H1 (cell line): ENCODE results near the gene PSME4. TPM values are rescaled to one million over a fixed set of nuclear protein-coding genes. Genes with fewer than 3 reads are reported as not detected.

Experiments used
- ASH2L ChIP-seq: fragments of 200-600, 300-600 bp; sonication (generic); IDR thresholded peaks from one replicate; pipeline ENCODE4 v1.7.1; 2017; ENCODE audit warnings: low read length
- BRCA1 ChIP-seq: IDR thresholded peaks from 2 replicates; pipeline ENCODE4 v1.6.1; 2012; ENCODE audit warnings: low read depth, low read length, improper control_type of control experiment
- EGR1 ChIP-seq: IDR thresholded peaks from 2 replicates; pipeline ENCODE4 v1.6.1; 2011; ENCODE audit warnings: low read depth, low read length, borderline replicate concordance
- JUND ChIP-seq: IDR thresholded peaks from 2 replicates; pipeline ENCODE4 v1.6.1; 2011; ENCODE audit warnings: mild to moderate bottlenecking, improper control_type of control experiment, low read length
- KDM4A ChIP-seq: IDR thresholded peaks from one replicate; pipeline ENCODE4 v1.7.1; 2012; ENCODE audit warnings: low read depth, mild to moderate bottlenecking, moderate library complexity, low read length, inconsistent platforms; ENCODE audit not compliant: severe bottlenecking
- POLR2A ChIP-seq, 2 experiments: IDR thresholded peaks; 1 replicate in 1 of 2; 2 replicates in 1 of 2; pipeline ENCODE4 v1.6.1; 2011; ENCODE audit warnings: low read depth in 2 of 2, low read length in 2 of 2, mild to moderate bottlenecking in 2 of 2; ENCODE audit errors: control extremely low read depth in 1 of 2
- POLR2AphosphoS5 ChIP-seq: IDR thresholded peaks from 2 replicates; pipeline ENCODE4 v1.6.1; 2011; ENCODE audit warnings: low read depth, low read length
- POU5F1 ChIP-seq: IDR thresholded peaks from 2 replicates; pipeline ENCODE4 v1.6.1; 2011; ENCODE audit warnings: low read depth, mild to moderate bottlenecking, low read length, moderate library complexity
- SIN3A ChIP-seq, 2 experiments: IDR thresholded peaks in 1 of 2; conservative IDR thresholded peaks in 1 of 2; 2 replicates each; pipeline ENCODE4 v1.6.1; 2011 to 2012; ENCODE audit warnings: low read length in 2 of 2, improper control_type of control experiment in 1 of 2, low read depth in 1 of 2, mild to moderate bottlenecking in 1 of 2
- YY1 ChIP-seq: IDR thresholded peaks from 2 replicates; pipeline ENCODE4 v1.6.1; 2011; ENCODE audit warnings: low read depth, mild to moderate bottlenecking, low read length
- polyA plus RNA-seq, 7 experiments: library from polyadenylated mRNA; depleted of rRNA in 3 of 7; stranded (reverse) in 5 of 7; unstranded in 2 of 7; fragments of >200 nt in 5 of 7; fragments of 200-250 nt in 2 of 7; gene quantifications; 1 replicate in 5 of 7; 2 replicates in 1 of 7; 4 replicates in 1 of 7; pipeline versions ENCODE4 v1.2.1 to v1.2.3, GENCODE V29; 2011 to 2013; ENCODE audit warnings: missing spikeins in 2 of 7, mixed read lengths in 2 of 7
- total RNA-seq: library from RNA; stranded (reverse); fragmentation: NEBNext Ultra II Directional; extraction: Animal tissue kit (Norgen Biotek cat#: 25700); gene quantifications from 2 replicates; pipeline ENCODE4 v1.2.1, GENCODE V29; 2021
- TF ChIP-seq, protein P1 (sequence below): IDR thresholded peaks from 2 replicates; pipeline ENCODE4 v1.6.1; 2011; ENCODE audit warnings: low read depth, mild to moderate bottlenecking, low read length; ENCODE audit not compliant: insufficient read depth

Gene PSME4
- total and polyA plus RNA-seq, 2 of the 8 experiments (the other 6 are each of a cell fraction or from before 2014, with no cell fraction given), result 42.2 to 116 TPM

DNA sequence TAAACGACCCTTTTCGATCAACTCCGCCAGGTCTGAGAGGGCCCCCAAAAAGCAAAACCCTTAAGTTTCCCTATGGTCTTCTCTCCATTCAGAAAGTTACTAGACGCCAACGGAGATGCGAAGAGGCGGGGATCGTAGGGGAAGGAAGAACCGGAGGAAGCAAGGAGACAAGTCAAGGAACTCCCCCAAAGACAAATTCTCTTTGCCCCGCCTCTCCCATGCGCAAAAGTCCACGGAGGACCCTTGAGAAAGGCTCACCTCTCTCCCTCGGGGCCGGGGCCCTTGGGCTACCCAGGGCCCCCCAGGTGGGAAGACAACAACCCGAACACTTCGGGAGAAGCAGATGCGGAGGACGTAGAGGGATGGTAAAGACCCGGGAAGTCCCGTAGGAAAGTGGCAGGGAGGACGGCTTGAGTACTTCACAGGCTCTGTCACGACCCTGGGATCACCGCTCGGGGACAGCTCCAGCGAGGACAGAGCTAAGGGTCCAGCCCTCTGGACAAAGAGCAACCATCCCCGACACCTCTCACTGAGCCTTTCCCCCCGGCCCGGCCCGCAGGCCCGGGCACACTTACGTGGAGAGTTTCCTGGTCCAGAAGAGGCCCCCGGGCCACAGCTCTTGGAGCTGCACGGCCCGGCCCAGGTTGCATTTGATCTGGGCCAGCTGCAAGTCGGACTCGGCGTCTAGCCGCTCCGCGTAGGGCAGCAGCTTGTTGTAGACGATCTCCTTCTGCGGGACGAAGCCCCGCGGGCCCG, 647 bp downstream of the PSME4 start (continued):
- TF ChIP-seq POLR2AphosphoS5, result 0 out of 2 replicates have a peak, but pooled peaks have one; percentile 46
- 0 out of 3 replicates have a peak, but pooled peaks of 1 of the 2 experiments have one; percentile 11 for TF ChIP-seq POLR2A (IDR thresholded peaks at IDR 0.05; ENCODE audit: control extremely low read depth in 1 of 2, low read depth in 2 of 2, low read length in 2 of 2)
- TF ChIP-seq EGR1, result no peak
- no peak for TF ChIP-seq ASH2L
- TF ChIP-seq SIN3A (conservative IDR thresholded peaks at IDR 0.05 in 1 of 2, IDR thresholded peaks at IDR 0.05 in 1 of 2; ENCODE audit: low read depth in 1 of 2, low read length in 2 of 2), result peak; percentile 53 to 73; a peak in 1 of 4 replicates
- TF ChIP-seq, protein P1, sequence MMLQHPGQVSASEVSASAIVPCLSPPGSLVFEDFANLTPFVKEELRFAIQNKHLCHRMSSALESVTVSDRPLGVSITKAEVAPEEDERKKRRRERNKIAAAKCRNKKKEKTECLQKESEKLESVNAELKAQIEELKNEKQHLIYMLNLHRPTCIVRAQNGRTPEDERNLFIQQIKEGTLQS, result no peak
- TF ChIP-seq POU5F1, result no peak
- TF ChIP-seq KDM4A, result peak; percentile 26
- TF ChIP-seq JUND, result no peak
- TF ChIP-seq YY1, result no peak
- no peak for TF ChIP-seq BRCA1
- TF ChIP-seq, all 59 proteins: peak for 6
